ENCODE results near the gene KRTAP12-1. TPM values are rescaled to one million over a fixed set of nuclear protein-coding genes. Genes with fewer than 3 reads are reported as not detected.

KRTAP12-1 gene
- total RNA-seq, 1 experiment from 2014 or later: not detected

DNA sequence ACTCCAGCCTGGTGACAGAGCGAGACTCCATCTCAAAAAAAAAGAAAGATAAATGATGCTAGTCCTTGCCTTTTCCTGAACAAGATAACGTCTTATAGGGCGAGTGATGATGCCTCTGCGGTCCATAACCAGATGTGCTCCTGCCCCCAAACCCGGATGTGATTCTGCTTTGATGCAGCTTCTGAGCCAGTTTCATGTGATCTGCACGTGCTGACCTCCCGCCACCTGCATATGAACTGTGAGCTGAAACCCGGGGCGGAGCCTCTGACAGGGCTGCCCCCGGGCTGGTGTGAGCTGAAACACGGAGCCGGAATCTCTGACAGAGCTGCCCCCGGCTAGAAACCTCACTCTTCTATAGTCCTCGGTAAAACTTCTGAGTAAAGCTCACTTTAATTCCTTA lies 28.8 kb downstream of the KRTAP12-1 start:
- no peaks in the 10 kb centered on the region for H3K9me2 ChIP-seq (ENCODE audit: insufficient read depth)
- DNase-seq: no peak
- POLR2A ChIA-PET (ENCODE audit: unreplicated experiment): no interaction called here
- H3K4me1 ChIP-seq (replicated peaks; ENCODE audit: insufficient read depth): no peaks in the 10 kb centered on the region
- H4K20me1 ChIP-seq (ENCODE audit: insufficient read depth): no peaks in the 10 kb centered on the region
- no peaks in the 10 kb centered on the region for H3K36me3 ChIP-seq (ENCODE audit: low read depth)
- H3K4me3 ChIP-seq: no peak overlapping the region
- H3K4me2 ChIP-seq: no peak overlapping the region
- BruUV-seq (replicated peaks): no TSS peak
- TF ChIP-seq EZH2 (IDR thresholded peaks at IDR 0.05; ENCODE audit: low read depth): no peak
- H3F3A ChIP-seq (ENCODE audit: insufficient read depth, low read depth): no peaks in the 10 kb centered on the region
- intact Hi-C loops (cut with micrococcal nuclease; ENCODE audit: unreplicated experiment): no loop called here
- no peak overlapping the region for H3K27ac ChIP-seq
- H3K27me3 ChIP-seq (ENCODE audit: insufficient read depth, low read depth): peaks cover 83% of the 10 kb centered on the region
- no peak overlapping the region for H2AFZ ChIP-seq
- CTCF ChIA-PET: no interaction called here
- no peaks in the 10 kb centered on the region for H3K9me3 ChIP-seq (ENCODE audit: insufficient read depth, low read depth)
- H3K79me2 ChIP-seq (ENCODE audit: low read depth): no peaks in the 10 kb centered on the region

DNA sequence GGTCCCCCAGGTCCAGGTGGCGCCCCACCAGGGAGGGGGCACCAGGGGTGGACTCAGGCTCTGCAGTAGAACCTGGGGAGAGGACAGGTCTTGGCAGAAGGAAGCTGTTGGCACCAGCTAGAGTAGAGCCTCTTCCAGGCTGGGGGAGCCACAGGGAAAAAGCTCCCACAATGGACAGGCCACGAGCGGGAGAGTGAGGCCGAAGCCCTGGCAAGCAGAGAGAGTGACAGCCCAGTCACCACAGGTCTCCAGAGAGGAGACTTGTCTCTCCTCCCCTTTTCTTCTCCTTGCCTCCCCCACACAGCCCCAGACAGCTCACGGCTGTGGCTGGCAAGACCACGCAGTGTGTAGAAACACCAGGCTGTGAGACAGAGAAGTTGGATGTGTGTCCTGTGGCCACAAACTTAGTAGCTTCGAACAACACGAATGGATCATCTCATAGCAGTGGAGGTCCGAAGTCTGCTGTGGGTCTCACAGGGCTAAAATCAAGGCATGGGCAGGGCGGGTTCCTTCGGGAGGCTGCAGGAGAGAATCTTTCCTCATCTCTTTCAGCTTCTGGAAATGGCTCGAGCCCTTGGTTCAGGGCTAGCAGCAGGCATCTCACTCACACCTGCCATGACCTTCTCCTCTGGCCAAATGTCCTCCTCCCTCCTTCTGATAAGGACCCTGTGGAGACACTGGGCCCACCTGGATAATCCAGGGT lies 30.8 kb downstream of the KRTAP12-1 start:
- CTCF ChIA-PET: no interaction called here
- no peak for DNase-seq
- no TSS peak for BruUV-seq (replicated peaks)
- Histone ChIP-seq H3K27me3 (ENCODE audit: insufficient read depth, low read depth) (peaks cover 80% of the 10 kb centered on the region), H3K9me3 (ENCODE audit: insufficient read depth, low read depth) (no peaks in the 10 kb centered on the region), H3K79me2 (ENCODE audit: low read depth) (no peaks in the 10 kb centered on the region), H3K36me3 (ENCODE audit: low read depth) (no peaks in the 10 kb centered on the region), H3K27ac (no peak overlapping the region), H3K4me2 (no peak overlapping the region), H2AFZ (no peak overlapping the region), H4K20me1 (ENCODE audit: insufficient read depth) (no peaks in the 10 kb centered on the region), H3K4me3 (no peak overlapping the region), H3K4me1 (replicated peaks; ENCODE audit: insufficient read depth) (no peaks in the 10 kb centered on the region), H3F3A (ENCODE audit: insufficient read depth, low read depth) (no peaks in the 10 kb centered on the region), H3K9me2 (ENCODE audit: insufficient read depth) (no peaks in the 10 kb centered on the region)
- no peak for TF ChIP-seq EZH2 (IDR thresholded peaks at IDR 0.05; ENCODE audit: low read depth)
- TF ChIP-seq, protein P1, sequence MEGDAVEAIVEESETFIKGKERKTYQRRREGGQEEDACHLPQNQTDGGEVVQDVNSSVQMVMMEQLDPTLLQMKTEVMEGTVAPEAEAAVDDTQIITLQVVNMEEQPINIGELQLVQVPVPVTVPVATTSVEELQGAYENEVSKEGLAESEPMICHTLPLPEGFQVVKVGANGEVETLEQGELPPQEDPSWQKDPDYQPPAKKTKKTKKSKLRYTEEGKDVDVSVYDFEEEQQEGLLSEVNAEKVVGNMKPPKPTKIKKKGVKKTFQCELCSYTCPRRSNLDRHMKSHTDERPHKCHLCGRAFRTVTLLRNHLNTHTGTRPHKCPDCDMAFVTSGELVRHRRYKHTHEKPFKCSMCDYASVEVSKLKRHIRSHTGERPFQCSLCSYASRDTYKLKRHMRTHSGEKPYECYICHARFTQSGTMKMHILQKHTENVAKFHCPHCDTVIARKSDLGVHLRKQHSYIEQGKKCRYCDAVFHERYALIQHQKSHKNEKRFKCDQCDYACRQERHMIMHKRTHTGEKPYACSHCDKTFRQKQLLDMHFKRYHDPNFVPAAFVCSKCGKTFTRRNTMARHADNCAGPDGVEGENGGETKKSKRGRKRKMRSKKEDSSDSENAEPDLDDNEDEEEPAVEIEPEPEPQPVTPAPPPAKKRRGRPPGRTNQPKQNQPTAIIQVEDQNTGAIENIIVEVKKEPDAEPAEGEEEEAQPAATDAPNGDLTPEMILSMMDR (conservative IDR thresholded peaks at IDR 0.05): no peak
- intact Hi-C loops (cut with micrococcal nuclease; ENCODE audit: unreplicated experiment): no loop called here
- POLR2A ChIA-PET (ENCODE audit: unreplicated experiment): interaction anchor here (0.7 kb wide), 1 partner anchor 507 kb away, joined by 5 read pairs; no protein-coding TSS in a partner anchor

DNA sequence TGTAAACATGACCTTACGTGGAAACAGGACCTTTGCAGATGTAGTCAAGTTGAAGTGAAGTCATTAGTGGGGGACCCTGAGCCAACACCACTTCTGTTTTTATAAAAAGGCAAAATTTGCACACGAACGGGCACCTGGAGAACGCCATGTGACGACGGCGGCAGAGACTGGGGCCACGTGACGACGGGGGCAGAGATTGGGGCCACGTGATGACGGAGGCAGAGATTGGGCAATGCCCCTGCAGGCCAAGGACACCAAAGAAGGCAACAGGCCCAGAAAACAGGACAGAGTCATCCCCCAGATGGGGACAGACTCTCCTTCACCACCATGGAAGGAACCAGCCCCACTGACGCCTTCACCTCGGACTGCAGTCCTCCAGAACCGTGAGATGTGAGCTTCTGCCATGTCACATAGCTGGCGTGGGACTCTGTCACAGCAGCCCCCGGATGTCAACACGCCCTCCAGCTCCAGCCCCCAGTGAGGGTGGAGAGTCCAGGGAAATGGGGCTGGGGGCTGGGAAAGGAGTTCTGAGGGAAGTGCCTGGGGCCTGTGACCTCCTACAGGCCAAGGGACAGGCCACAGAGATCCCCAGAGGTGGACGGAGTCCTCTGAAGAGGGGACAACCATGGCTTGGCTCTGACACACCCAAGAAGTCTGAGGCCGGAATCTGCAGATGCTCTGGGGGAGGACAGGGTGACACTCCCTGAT lies 31.5 kb downstream of the KRTAP12-1 start:
- H3K4me3 ChIP-seq: no peak overlapping the region
- no peaks in the 10 kb centered on the region for H3F3A ChIP-seq (ENCODE audit: insufficient read depth, low read depth)
- H3K27ac ChIP-seq: no peak overlapping the region
- H3K79me2 ChIP-seq (ENCODE audit: low read depth): no peaks in the 10 kb centered on the region
- no peak overlapping the region for H3K4me2 ChIP-seq
- no TSS peak for BruUV-seq (replicated peaks)
- no peaks in the 10 kb centered on the region for H3K9me3 ChIP-seq (ENCODE audit: insufficient read depth, low read depth)
- intact Hi-C loops (cut with micrococcal nuclease; ENCODE audit: unreplicated experiment): no loop called here
- H3K4me1 ChIP-seq (replicated peaks; ENCODE audit: insufficient read depth): no peaks in the 10 kb centered on the region
- no peak overlapping the region for H2AFZ ChIP-seq
- no peaks in the 10 kb centered on the region for H4K20me1 ChIP-seq (ENCODE audit: insufficient read depth)
- POLR2A ChIA-PET (ENCODE audit: unreplicated experiment): interaction anchor here (0.7 kb wide), 1 partner anchor 508 kb away, joined by 5 read pairs; no protein-coding TSS in a partner anchor
- H3K27me3 ChIP-seq (ENCODE audit: insufficient read depth, low read depth): peaks cover 77% of the 10 kb centered on the region
- TF ChIP-seq, protein P1 (conservative IDR thresholded peaks at IDR 0.05): no peak
- TF ChIP-seq EZH2 (IDR thresholded peaks at IDR 0.05; ENCODE audit: low read depth): no peak
- CTCF ChIA-PET: no interaction called here
- no peak for DNase-seq
- H3K9me2 ChIP-seq (ENCODE audit: insufficient read depth): no peaks in the 10 kb centered on the region
- H3K36me3 ChIP-seq (ENCODE audit: low read depth): no peaks in the 10 kb centered on the region
